HG03432 (cell line): ENCODE measurements around the gene GARS1.
"Not testable (repeated sequence)": the region's sequence is repeated elsewhere in the genome, so short reads cannot be mapped to it uniquely, and the experiment has no call there.

Experiments used
- ATAC-seq: cut with Tn5 transposase; IDR thresholded peaks from one replicate; pipeline ENCODE4 v1.9.1; 2021; ENCODE audit warnings: mild to moderate bottlenecking, moderate library complexity; ENCODE audit not compliant: unreplicated experiment

GARS1 gene

GRCh38 chr7:30618961-30619360 is 24.3 kb downstream of the GARS1 start:
- no peak for ATAC-seq

- no peak for ATAC-seq
These were observed 30.6 kb downstream of the GARS1 start for GRCh38 chr7:30625283-30625682.

GRCh38 chr7:30627026-30627425 is 32.3 kb downstream of the GARS1 start:
- ATAC-seq, result no peak

GRCh38 chr7:30630986-30631385 is 36.3 kb downstream of the GARS1 start:
- ATAC-seq, result peak; percentile 66

- ATAC-seq, result no peak
These were observed 38.5 kb downstream of the GARS1 start for GRCh38 chr7:30633223-30633622.

- ATAC-seq, result peak; percentile 42
These were observed 39.5 kb downstream of the GARS1 start for GRCh38 chr7:30634193-30634626.

- ATAC-seq, result no peak
These were observed 40.0 kb downstream of the GARS1 start for GRCh38 chr7:30634634-30635201.

- no peak for ATAC-seq
These were observed 41.1 kb downstream of the GARS1 start for GRCh38 chr7:30635798-30636197.

GRCh38 chr7:30642322-30642721 is 47.6 kb downstream of the GARS1 start:
- ATAC-seq, result not testable (repeated sequence)

- ATAC-seq, result no peak
These were observed 48.1 kb downstream of the GARS1 start for GRCh38 chr7:30642789-30643188.

GRCh38 chr7:30644286-30644955 is 49.7 kb downstream of the GARS1 start:
- ATAC-seq, result no peak

- no peak for ATAC-seq
These were observed 51.0 kb downstream of the GARS1 start for GRCh38 chr7:30645661-30646060.

GRCh38 chr7:30646154-30646553 is 51.5 kb downstream of the GARS1 start:
- ATAC-seq, result no peak

- no peak for ATAC-seq
These were observed 53.1 kb downstream of the GARS1 start for GRCh38 chr7:30647589-30648364.

GRCh38 chr7:30648744-30649540 is 54.3 kb downstream of the GARS1 start:
- ATAC-seq, result no peak

GRCh38 chr7:30649717-30650420 is 55.2 kb downstream of the GARS1 start:
- no peak for ATAC-seq

- no peak for ATAC-seq
These were observed 55.7 kb downstream of the GARS1 start for GRCh38 chr7:30650421-30650808.

GRCh38 chr7:30652132-30652531 is 57.5 kb downstream of the GARS1 start:
- ATAC-seq, result no peak

GRCh38 chr7:30652698-30653641 is 58.3 kb downstream of the GARS1 start:
- no peak for ATAC-seq
